Heart right ventricle (tissue), 16 donors: Measurements from ENCODE around the gene SOAT1. TPM values are rescaled to one million over a fixed set of nuclear protein-coding genes. Genes with fewer than 3 reads are reported as not detected.

Source experiments
- ATAC-seq, 8 donors: fragments of 200-7000 bp; cut with Tn5 transposase; one replicate each; pipeline ENCODE4 v1.9.1; 2020; ENCODE audit warnings: mild to moderate bottlenecking in 8 of 8, moderate library complexity in 8 of 8, moderate number of reproducible peaks in 1 of 8
- DNase-seq, 2 donors: peaks; one replicate each; pipeline ENCODE4 v3.0.0-alpha.2; 2020
- H3K27ac ChIP-seq, 10 donors: fragments of 200-600 bp; sonication (generic) in 2 of 10; one replicate each; pipeline versions ENCODE4 v1.5.0 to v1.8.0; 2020 to 2022; ENCODE audit warnings: mild to moderate bottlenecking in 3 of 10
- H3K27me3 ChIP-seq, 7 donors: fragments of 200-600 bp; one replicate each; pipeline ENCODE4 v1.8.0; 2021 to 2022; ENCODE audit warnings: mild to moderate bottlenecking in 2 of 7
- H3K36me3 ChIP-seq, 9 donors: fragments of 200-600 bp; sonication (generic) in 1 of 9; one replicate each; pipeline versions ENCODE4 v1.5.0 to v1.8.0; 2020 to 2022; ENCODE audit warnings: mild to moderate bottlenecking in 2 of 9
- H3K4me1 ChIP-seq, 9 donors: fragments of 200-600 bp; sonication (generic) in 1 of 9; one replicate each; pipeline versions ENCODE4 v1.5.0 to v1.8.0; 2020 to 2022; ENCODE audit warnings: mild to moderate bottlenecking in 4 of 9
- H3K4me3 ChIP-seq, 10 donors: fragments of 200-600 bp; sonication (generic) in 2 of 10; one replicate each; pipeline versions ENCODE4 v1.5.0 to v1.8.0; 2020 to 2022; ENCODE audit warnings: mild to moderate bottlenecking in 7 of 10, moderate library complexity in 2 of 10
- H3K9me3 ChIP-seq, 11 donors: fragments of 200-600 bp in 10 of 11; sonication (generic) in 2 of 11; one replicate each; pipeline versions ENCODE4 v1.5.0 to v1.8.0; 2013 to 2022; ENCODE audit warnings: mild to moderate bottlenecking in 2 of 11, control low read depth in 1 of 11, moderate library complexity in 1 of 11
- WGBS, 2 donors: extraction: QIAGEN DNeasy Blood & Tissue Kit; methylation state at CpG; one replicate each; pipeline ENCODE4 v1.1.7; 2013; ENCODE audit warnings: inconsistent platforms in 1 of 2; 5-methylcytosine and 5-hydroxymethylcytosine counted together
- intact Hi-C, 10 donors: fragments of 100-400 bp; cut with DNase I; formaldehyde crosslinking; loops; one replicate each; pipeline versions ENCODE4 v1.11.1 to v1.14.2; 2022
- polyA plus RNA-seq, 2 donors: library from polyadenylated mRNA; stranded (reverse); fragments of 200-250 nt; gene quantifications; one replicate each; pipeline ENCODE4 v1.2.3, GENCODE V29; 2013
- total RNA-seq, 10 donors: library from RNA; stranded (reverse); fragmentation: NEBNext Ultra II Directional in 3 of 10; extraction: Animal tissue kit (Norgen Biotek cat#: 25700) in 3 of 10; gene quantifications; one replicate each; pipeline versions ENCODE4 v1.2.1 to v1.2.4, GENCODE V29; 2021 to 2023
- TF ChIP-seq, protein P1 (sequence below), 9 donors: fragments of 200-600 bp; sonication (generic) in 2 of 9; IDR thresholded peaks; one replicate each; pipeline versions ENCODE4 v1.5.0 to v1.8.0; 2021 to 2022; ENCODE audit warnings: antibody characterized with exemption in 9 of 9, mild to moderate bottlenecking in 5 of 9, moderate library complexity in 1 of 9
- donor health status: Arrhythmogenic right ventricular cardiomyopathy.
- donor health status: ischemic (EF 13 %, LVEDD 7.1; RV severe dilation, severe dysfunction).
- donor health status: healthy with polysubstance abuse.
- donor health status: DM: no; HTN: yes; CAD: no.
- donor health status: DM: no; HTN: no; CAD: no.
- donor health status: ischemic (EF 25% LVEDD 6.9; RV normal size, moderate dysfunction).
- donor health status: ischemic (EF 25% LVEDD 5.7; RV mildly dilated, moderate dysfunction).
- donor health status: healthy.
- donor health status: DM: yes; HTN: yes; CAD: no.
- donor health status: Ischemic cardiomyopathy.
- donor health status: ischemic (EF 35%, LVEDD 5.7; RV mildly dilated, moderate dysfunction).
- donor health status: nonischemic (EF 11% LVEDD 7.7; RV severe dilation, severe dysfunction).
- donor health status: DM: yes; HTN: yes; CAD: no.
- donor health status: PGD.
- donor health status: ischemic (EF 29% LVEDD 5.4; RV normal size, mild dysfunction).
- donor health status: nonischemic (EF 23%, LVEDD 6.1; RV moderate dilation, normal function).

The SOAT1 gene
- total and polyA plus RNA-seq, 12 donors: 2.6 to 19.4 (median 7.1) TPM

DNA sequence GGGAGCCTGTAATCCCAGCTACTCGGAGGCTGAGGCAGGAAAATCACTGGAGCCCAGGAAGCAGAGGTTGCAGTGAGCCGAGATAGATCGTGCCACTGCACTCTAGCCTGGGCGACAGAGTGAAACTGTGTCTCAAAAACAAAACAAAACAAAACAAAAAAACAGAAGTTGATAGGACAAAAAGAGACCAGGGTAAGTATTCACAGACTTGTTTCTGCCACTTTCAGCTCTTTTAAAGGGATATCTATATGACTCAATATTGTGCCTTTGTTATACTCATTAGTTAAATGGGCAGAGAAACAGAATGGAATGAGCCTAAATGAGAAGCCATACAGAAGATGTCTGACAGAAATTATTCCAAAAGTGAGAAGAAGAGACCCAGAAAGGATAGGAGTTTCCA is 41.0 kb upstream of the SOAT1 start:
- Histone ChIP-seq H3K36me3 (no peaks in the 10 kb centered on the region), H3K4me3 (no peak overlapping the region), H3K4me1 (peaks cover 0 to 4% (median 0%) of the 10 kb centered on the region in 9 donors), H3K9me3 (no peaks in the 10 kb centered on the region), H3K27ac (no peak overlapping the region), H3K27me3 (no peaks in the 10 kb centered on the region)
- WGBS, 2 donors: 73 to 92% methylated on average over 4 of the region's 4 CpGs
- TF ChIP-seq, protein P1, sequence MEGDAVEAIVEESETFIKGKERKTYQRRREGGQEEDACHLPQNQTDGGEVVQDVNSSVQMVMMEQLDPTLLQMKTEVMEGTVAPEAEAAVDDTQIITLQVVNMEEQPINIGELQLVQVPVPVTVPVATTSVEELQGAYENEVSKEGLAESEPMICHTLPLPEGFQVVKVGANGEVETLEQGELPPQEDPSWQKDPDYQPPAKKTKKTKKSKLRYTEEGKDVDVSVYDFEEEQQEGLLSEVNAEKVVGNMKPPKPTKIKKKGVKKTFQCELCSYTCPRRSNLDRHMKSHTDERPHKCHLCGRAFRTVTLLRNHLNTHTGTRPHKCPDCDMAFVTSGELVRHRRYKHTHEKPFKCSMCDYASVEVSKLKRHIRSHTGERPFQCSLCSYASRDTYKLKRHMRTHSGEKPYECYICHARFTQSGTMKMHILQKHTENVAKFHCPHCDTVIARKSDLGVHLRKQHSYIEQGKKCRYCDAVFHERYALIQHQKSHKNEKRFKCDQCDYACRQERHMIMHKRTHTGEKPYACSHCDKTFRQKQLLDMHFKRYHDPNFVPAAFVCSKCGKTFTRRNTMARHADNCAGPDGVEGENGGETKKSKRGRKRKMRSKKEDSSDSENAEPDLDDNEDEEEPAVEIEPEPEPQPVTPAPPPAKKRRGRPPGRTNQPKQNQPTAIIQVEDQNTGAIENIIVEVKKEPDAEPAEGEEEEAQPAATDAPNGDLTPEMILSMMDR (IDR thresholded peaks at IDR 0.05): no peak
- no peak for DNase-seq
- no peak for ATAC-seq
- intact Hi-C loops: loop anchor here in 5 of 10 donors (5.0 to 10.0 kb wide), 3 partner anchors 115 to 122 kb away; partner anchors contain the start of gene AXDND1 (in 3 of the 5)

DNA sequence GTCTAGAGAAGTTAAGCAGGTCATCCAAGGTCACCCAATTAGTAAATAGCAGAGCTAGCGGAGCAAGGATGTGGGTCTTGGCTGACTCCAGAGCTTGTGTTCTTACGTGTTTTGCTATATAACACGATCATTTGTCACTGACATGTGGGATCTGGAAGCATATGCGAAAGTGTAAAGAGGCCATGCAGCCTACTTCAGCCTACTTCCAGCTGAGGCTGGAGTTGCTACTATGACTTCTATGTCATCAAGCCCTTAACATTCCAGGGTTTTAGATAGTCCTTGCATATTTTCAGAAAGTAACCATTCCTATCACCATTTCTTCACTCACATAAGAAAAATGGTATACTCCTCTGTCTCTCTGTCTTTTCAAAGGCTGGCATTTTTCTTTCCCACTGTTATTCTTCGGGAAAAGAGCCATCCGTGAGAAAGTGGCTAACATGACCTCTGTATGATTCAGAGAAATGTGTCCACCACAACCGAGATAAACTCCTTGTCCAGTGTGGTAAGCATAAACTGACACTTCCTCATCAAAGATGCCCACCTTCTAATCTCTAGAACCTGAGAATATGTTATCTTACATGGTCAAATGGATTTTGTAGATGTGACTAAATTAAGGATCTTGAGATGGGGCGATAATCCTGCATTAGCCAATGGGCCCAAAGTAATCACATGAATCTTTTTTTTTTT is 40.2 kb upstream of the SOAT1 start:
- H3K9me3 ChIP-seq: no peaks in the 10 kb centered on the region
- intact Hi-C loops: loop anchor here in 5 of 10 donors (5.0 to 10.0 kb wide), 3 partner anchors 114 to 121 kb away; partner anchors contain the start of gene AXDND1 (in 3 of the 5)
- no peak overlapping the region for H3K27ac ChIP-seq
- DNase-seq: no peak
- no peaks in the 10 kb centered on the region for H3K27me3 ChIP-seq
- H3K4me3 ChIP-seq: no peak overlapping the region
- 78 to 86% methylated on average over 8 of the region's 8 CpGs for WGBS, 2 donors
- no peak for ATAC-seq
- TF ChIP-seq, protein P1 (IDR thresholded peaks at IDR 0.05): no peak
- peaks cover 0 to 4% (median 0%) of the 10 kb centered on the region in 9 donors for H3K4me1 ChIP-seq
- no peaks in the 10 kb centered on the region for H3K36me3 ChIP-seq

DNA sequence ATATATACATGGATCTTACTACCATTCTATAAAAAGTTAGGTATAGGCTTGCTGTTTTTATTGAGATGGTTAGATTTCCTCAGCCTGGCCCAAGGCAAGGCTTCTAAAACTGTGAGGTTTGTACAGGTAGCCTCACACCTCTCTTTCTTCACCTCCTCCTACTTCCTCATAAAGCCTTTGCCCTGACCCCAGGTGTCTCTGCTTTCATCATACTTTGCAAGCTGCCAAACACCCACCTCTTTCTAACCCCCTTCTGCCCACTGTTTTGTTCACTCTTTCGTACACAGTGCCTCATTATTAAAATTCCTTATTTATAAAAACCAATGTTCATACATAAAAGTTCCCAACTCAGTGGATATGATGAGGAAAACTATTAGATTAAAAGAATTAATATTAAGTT is 31.4 kb upstream of the SOAT1 start:
- WGBS, 2 donors: 87 to 94% methylated on average over 1 of the region's 1 CpG
- Histone ChIP-seq H3K36me3 (no peaks in the 10 kb centered on the region), H3K4me3 (no peak overlapping the region), H3K27ac (no peak overlapping the region), H3K27me3 (no peaks in the 10 kb centered on the region), H3K9me3 (no peaks in the 10 kb centered on the region), H3K4me1 (no peaks in the 10 kb centered on the region)
- DNase-seq: no peak
- TF ChIP-seq, protein P1 (IDR thresholded peaks at IDR 0.05): no peak
- no peak for ATAC-seq
- intact Hi-C loops: no loop called here

DNA sequence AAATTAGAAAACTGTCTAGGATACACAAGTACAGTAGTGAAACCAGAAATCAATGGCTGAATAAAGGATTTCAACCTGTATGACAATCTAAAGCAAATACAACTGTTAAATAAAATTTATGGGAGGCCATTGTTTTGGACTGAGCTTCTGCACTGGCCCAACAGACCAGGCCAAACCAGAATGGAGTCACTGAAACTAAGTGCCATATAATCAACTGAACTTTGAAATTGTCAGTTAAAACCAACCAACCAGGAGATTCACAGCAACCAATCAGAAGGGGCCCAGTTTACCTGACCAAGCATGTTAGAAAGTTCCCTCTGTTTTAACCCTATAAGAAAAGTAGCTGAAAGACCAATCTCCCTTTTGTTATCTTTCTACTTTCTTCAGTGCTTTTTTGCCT is 30.5 kb upstream of the SOAT1 start:
- ATAC-seq (no peak), DNase-seq (no peak)
- Histone ChIP-seq H3K9me3 (no peaks in the 10 kb centered on the region), H3K27me3 (no peaks in the 10 kb centered on the region), H3K4me1 (no peaks in the 10 kb centered on the region), H3K4me3 (no peak overlapping the region), H3K27ac (no peak overlapping the region), H3K36me3 (no peaks in the 10 kb centered on the region)
- TF ChIP-seq, protein P1 (IDR thresholded peaks at IDR 0.05): no peak
- intact Hi-C loops: no loop called here
